CD4-positive, alpha-beta memory T cell (primary cell): ENCODE results near the gene MYO1A. TPM values are rescaled to one million over a fixed set of nuclear protein-coding genes. Genes with fewer than 3 reads are reported as not detected.
A peak's percentile ranks its signal among the peaks of the same experiment; 100 is the strongest.

Experiments used
- CTCF ChIA-PET: fragments of 350-600 bp; sonication (Branson Sonifier 250); formaldehyde crosslinking; loops from one replicate; lab custom pipeline; 2021; ENCODE audit warnings: inconsistent platforms; ENCODE audit not compliant: partially characterized antibody; lab: Charles Lee
- POLR2A ChIA-PET: fragments of 350-600 bp; sonication (Branson Sonifier 250); formaldehyde crosslinking; loops from one replicate; lab custom pipeline; 2021; ENCODE audit not compliant: partially characterized antibody; lab: Charles Lee
- DNase-seq, 5 donors: peaks; one replicate each; pipeline versions ENCODE4 v3.0.0 to v3.0.0-alpha.2; 2020 to 2022; ENCODE audit warnings: mixed read lengths in 1 of 5
- H3K27ac ChIP-seq: one replicate; pipeline ENCODE4 v1.7.0; 2013; ENCODE audit warnings: low read depth, low read length
- H3K27me3 ChIP-seq: 2 replicates; pipeline ENCODE4 v1.7.0; 2013; ENCODE audit warnings: mild to moderate bottlenecking, low read length, moderate library complexity; ENCODE audit not compliant: insufficient read depth
- H3K36me3 ChIP-seq: 2 replicates; pipeline ENCODE4 v1.7.0; 2013; ENCODE audit warnings: mild to moderate bottlenecking, low read length, moderate library complexity; ENCODE audit not compliant: insufficient read depth
- H3K4me1 ChIP-seq: 2 replicates; pipeline ENCODE4 v1.7.0; 2013; ENCODE audit warnings: mild to moderate bottlenecking, low read length, moderate library complexity; ENCODE audit not compliant: insufficient read depth
- H3K4me3 ChIP-seq, 2 donors: one replicate each; pipeline ENCODE4 v1.7.0; 2013; ENCODE audit warnings: low read length in 2 of 2, mild to moderate bottlenecking in 1 of 2
- H3K9me3 ChIP-seq, 2 donors: one replicate each; pipeline ENCODE4 v1.7.0; 2013; ENCODE audit warnings: low read length in 2 of 2, control low read depth in 1 of 2; ENCODE audit not compliant: control insufficient read depth in 1 of 2
- H3K27ac Mint-ChIP-seq, 7 donors: one replicate each; pipeline ENCODE4 v1.8.0; 2020 to 2021; ENCODE audit warnings: mixed read lengths in 7 of 7, mild to moderate bottlenecking in 6 of 7, inconsistent platforms in 3 of 7, moderate library complexity in 3 of 7
- H3K27me3 Mint-ChIP-seq, 2 donors: one replicate each; pipeline ENCODE4 v1.8.0; 2020 to 2021; ENCODE audit warnings: mixed read lengths in 2 of 2
- H3K36me3 Mint-ChIP-seq, 2 donors: one replicate each; pipeline ENCODE4 v1.8.0; 2020 to 2021; ENCODE audit warnings: mixed read lengths in 2 of 2, inconsistent platforms in 1 of 2, mild to moderate bottlenecking in 1 of 2
- H3K4me1 Mint-ChIP-seq, 4 donors: one replicate each; pipeline ENCODE4 v1.8.0; 2020 to 2021; ENCODE audit warnings: mixed read lengths in 4 of 4, mild to moderate bottlenecking in 1 of 4
- H3K4me3 Mint-ChIP-seq, 8 donors: one replicate each; pipeline ENCODE4 v1.8.0; 2020 to 2021; ENCODE audit warnings: mixed read lengths in 8 of 8, mild to moderate bottlenecking in 7 of 8, moderate library complexity in 6 of 8, inconsistent platforms in 3 of 8
- H3K9me3 Mint-ChIP-seq, 8 donors: one replicate each; pipeline ENCODE4 v1.8.0; 2020 to 2021; ENCODE audit warnings: mixed read lengths in 8 of 8, mild to moderate bottlenecking in 5 of 8, inconsistent platforms in 3 of 8, moderate library complexity in 1 of 8
- intact Hi-C: fragments of 100-400 bp; cut with micrococcal nuclease; formaldehyde crosslinking; loops from one replicate; pipeline ENCODE4 v1.15.1; 2023
- polyA plus RNA-seq, 2 donors: library from polyadenylated mRNA; unstranded; fragments of 300-500 nt; fragmentation: Illumina TruSeq; gene quantifications; one replicate each; pipeline ENCODE4 v1.2.3, GENCODE V29; 2021
- total RNA-seq, 2 experiments: library from RNA; stranded (reverse); gene quantifications; one replicate each; pipeline ENCODE4 v1.2.3, GENCODE V29; 2021

Gene MYO1A
- total and polyA plus RNA-seq, 4 experiments from 2014 or later: 1.2 to 3.0 TPM; not detected in 2

DNA sequence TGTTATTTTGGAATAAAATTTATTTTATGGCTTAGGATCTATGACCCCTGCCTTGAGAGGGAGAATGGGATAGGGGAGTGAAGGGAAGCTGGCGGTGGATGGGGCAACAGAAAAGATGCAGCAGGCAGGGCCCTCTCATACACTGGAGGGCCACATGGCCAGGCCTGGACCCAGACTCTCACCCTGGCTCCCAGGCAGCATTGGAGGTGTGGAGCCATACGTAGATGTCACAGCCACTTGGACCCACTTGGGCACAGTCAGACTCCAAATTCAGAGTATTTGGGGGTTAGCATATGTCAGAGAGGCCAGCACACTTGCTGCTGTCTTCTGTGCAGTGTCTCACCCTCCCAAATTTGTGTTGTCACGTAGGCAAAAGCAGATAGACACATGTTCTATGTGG is 45.5 kb upstream of the MYO1A start:
- no peaks in the 10 kb centered on the region for H3K27me3 Mint-ChIP-seq
- H3K9me3 Mint-ChIP-seq: peaks cover 0 to 3% (median 0%) of the 10 kb centered on the region in 8 donors
- no peaks in the 10 kb centered on the region for H3K9me3 ChIP-seq
- peaks cover 57% of the 10 kb centered on the region for H3K36me3 ChIP-seq
- H3K36me3 Mint-ChIP-seq: peaks cover 36 to 73% of the 10 kb centered on the region in 2 donors
- peak overlapping the region in 5 of 7 donors; percentile 42 to 85 (median 55) for H3K27ac Mint-ChIP-seq
- no peak overlapping the region for H3K4me3 Mint-ChIP-seq
- DNase-seq: peak in 1 of 5 donors; percentile 10
- H3K27me3 ChIP-seq: no peaks in the 10 kb centered on the region
- ChIA-PET POLR2A (interaction anchor here (0.9 to 17.6 kb wide), 4 partner anchors 13 to 32 kb away, joined by 3 to 622 read pairs (median 10); partner anchors contain the start of genes LRP1, NEMP1 and STAT6), CTCF (interaction anchor here (0.8 to 11.0 kb wide), 5 partner anchors 12 to 522 kb away, joined by 3 to 184 read pairs (median 6); partner anchors contain the start of gene STAT6)
- H3K27ac ChIP-seq: no peak overlapping the region
- intact Hi-C loops: no loop called here
- H3K4me3 ChIP-seq: no peak overlapping the region
- peaks cover 49% of the 10 kb centered on the region for H3K4me1 ChIP-seq
- H3K4me1 Mint-ChIP-seq: peaks cover 19 to 50% (median 35%) of the 10 kb centered on the region in 4 donors

DNA sequence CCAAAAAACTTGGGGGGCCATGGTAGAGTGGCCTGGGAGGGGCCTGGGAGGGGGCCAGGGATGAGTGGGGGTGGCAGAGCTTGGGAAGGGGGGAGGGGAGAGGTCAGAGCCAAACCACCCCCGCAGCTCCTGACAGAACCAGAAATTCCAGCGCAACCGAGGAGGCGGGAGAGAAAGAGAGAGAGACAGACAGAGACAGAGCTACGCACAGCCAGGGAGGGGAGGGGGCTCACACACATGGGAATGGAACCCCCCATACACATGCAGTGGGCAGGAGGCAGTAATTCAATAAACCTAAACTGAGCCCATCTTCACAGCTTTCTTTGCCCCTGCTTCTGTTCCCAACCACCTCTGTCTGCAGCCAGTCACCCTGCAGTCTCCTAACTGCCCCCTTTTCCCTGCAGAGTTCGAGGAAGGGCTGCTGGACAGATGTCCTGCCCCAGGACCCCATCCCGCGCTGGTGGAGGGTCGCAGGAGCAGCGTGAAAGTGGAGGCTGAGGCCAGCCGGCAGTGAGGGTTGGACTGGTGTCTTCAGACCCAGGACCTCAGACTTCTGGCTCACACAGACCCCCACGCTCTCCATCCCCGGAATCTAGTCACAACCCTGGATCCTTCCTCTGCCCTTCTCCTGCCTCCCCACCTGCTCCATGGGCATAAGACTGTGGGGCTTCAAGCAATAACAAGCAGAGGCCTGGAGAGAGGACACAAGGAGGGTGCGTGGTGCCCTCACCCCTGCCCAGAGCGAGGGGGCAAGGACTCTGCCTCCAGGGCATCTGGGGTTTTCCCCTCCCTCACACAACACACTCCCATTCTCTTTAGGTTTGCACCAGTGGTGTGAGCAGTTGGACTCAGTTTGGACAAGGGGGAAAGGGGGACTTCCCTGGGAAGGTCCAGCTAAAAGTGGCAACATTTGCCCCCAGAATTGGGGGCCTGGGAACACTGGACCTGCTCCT is 44.6 kb upstream of the MYO1A start:
- H3K4me1 ChIP-seq: peaks cover 50% of the 10 kb centered on the region
- peaks cover 48% of the 10 kb centered on the region for H3K36me3 ChIP-seq
- peaks cover 28 to 69% of the 10 kb centered on the region in 2 donors for H3K36me3 Mint-ChIP-seq
- intact Hi-C loops: no loop called here
- H3K4me3 ChIP-seq: no peak overlapping the region
- H3K4me1 Mint-ChIP-seq: peaks cover 25 to 59% (median 40%) of the 10 kb centered on the region in 4 donors
- H3K9me3 Mint-ChIP-seq: peaks cover 0 to 3% (median 0%) of the 10 kb centered on the region in 8 donors
- DNase-seq: peak in 1 of 5 donors; percentile 33
- no peaks in the 10 kb centered on the region for H3K27me3 ChIP-seq
- H3K27ac ChIP-seq: peak overlapping the region; percentile 51
- no peaks in the 10 kb centered on the region for H3K27me3 Mint-ChIP-seq
- no peak overlapping the region for H3K4me3 Mint-ChIP-seq
- peak overlapping the region; percentile 50 to 92 (median 74) for H3K27ac Mint-ChIP-seq
- no peaks in the 10 kb centered on the region for H3K9me3 ChIP-seq
- ChIA-PET POLR2A (interaction anchor here (0.7 to 17.6 kb wide), 5 partner anchors 14 to 425 kb away, joined by 3 to 622 read pairs (median 108); partner anchors contain the start of genes NEMP1 and STAT6), CTCF (interaction anchor here (3.4 to 11.0 kb wide), 4 partner anchors 14 to 29 kb away, joined by 11 to 184 read pairs (median 66); partner anchors contain the start of genes NEMP1 and STAT6)

DNA sequence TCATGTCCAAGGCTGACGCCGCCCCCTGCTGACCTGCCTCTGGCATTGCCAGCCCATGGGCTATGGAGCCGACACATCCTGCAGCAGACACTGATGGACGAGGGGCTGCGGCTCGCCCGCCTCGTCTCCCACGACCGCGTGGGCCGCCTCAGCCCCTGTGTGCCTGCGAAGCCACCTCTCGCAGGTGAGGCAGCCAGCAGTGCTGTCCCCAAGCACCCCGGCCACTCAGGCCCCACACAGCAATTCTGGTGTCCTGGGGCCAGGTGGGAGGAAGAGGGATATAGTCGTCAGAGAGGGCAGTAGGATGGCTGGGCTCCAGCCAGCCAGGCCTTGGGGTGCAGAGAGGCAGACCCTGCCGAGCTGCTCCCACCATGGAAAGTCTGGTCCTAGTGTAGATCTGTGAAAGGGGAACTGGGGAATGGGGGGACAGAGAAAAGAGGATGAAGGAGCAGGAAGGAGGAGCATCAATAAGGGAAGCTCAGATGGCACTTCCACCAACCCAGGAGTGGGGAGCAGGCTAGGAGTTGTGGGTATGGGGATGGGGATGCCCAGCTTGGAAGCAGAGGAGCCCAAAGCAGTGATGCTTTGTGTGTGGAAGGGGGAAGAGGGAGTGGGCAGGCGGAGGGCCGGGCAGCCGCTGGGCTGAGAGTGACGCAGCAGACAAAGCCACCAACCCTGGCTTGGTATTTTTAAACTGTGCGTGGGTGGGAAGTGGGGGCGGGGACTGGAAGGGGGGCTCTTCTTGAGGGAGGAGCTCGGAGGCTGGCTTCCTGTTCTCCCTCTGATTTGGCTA is 43.7 kb upstream of the MYO1A start:
- peaks cover 39% of the 10 kb centered on the region for H3K36me3 ChIP-seq
- POLR2A ChIA-PET: interaction anchor here (0.7 to 17.6 kb wide), 6 partner anchors 7 to 426 kb away, joined by 3 to 622 read pairs (median 58); partner anchors contain the start of genes NEMP1 and STAT6
- peak overlapping the region in 5 of 8 donors; percentile 16 to 75 (median 44) for H3K4me3 Mint-ChIP-seq

DNA sequence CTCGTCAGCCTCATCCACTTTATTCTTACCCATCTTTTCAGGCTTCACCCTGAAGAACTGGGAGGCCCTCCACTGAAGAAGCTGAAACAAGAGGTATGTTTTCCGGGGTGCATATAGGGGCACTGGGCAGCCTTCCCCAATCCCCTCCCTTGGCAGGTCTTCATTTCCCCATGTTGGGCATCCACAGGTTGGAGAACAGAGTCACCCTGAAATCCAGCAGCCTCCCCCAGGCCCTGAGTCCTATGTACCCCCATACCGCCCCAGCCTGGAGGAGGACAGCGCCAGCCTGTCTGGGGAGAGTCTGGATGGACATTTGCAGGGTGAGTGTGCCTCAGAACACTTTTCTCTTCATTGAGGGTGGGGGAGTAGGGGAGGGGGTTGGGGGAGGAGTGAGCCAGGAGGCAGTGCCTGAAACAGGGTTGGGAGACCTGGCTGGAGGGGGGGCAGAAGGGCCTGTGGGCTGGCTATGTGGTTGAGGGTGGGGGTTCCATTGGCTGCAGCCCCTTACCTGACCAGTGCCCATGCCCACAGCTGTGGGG is 43.0 kb upstream of the MYO1A start:
- intact Hi-C loops: loop anchor here (1.0 kb wide), 1 partner anchor 24 kb away; no protein-coding TSS in a partner anchor
- H3K4me1 ChIP-seq: peaks cover 51% of the 10 kb centered on the region
- H3K4me3 ChIP-seq: no peak overlapping the region
- ChIA-PET POLR2A (interaction anchor here (0.9 to 17.6 kb wide), 5 partner anchors 8 to 148 kb away, joined by 3 to 622 read pairs (median 108); partner anchors contain the start of genes NEMP1 and STAT6), CTCF (interaction anchor here (1.1 to 11.0 kb wide), 8 partner anchors 10 to 84 kb away, joined by 3 to 184 read pairs (median 8); partner anchors contain the start of genes NEMP1 and STAT6)
- H3K36me3 ChIP-seq: peaks cover 33% of the 10 kb centered on the region
- peak overlapping the region; percentile 51 for H3K27ac ChIP-seq
- Mint-ChIP-seq H3K4me3 (peak overlapping the region in 3 of 8 donors; percentile 13 to 64 (median 42)), H3K4me1 (peaks cover 27 to 69% (median 43%) of the 10 kb centered on the region in 4 donors), H3K9me3 (no peaks in the 10 kb centered on the region), H3K27me3 (no peaks in the 10 kb centered on the region), H3K36me3 (peaks cover 14 to 61% of the 10 kb centered on the region in 2 donors), H3K27ac (peak overlapping the region; percentile 83 to 93 (median 91))
- H3K27me3 ChIP-seq: no peaks in the 10 kb centered on the region
- H3K9me3 ChIP-seq: no peaks in the 10 kb centered on the region
- no peak for DNase-seq

More for the DNA sequence above, 43.7 kb upstream of the MYO1A start:
- H3K4me1 ChIP-seq: peaks cover 50% of the 10 kb centered on the region
- Mint-ChIP-seq H3K9me3 (no peaks in the 10 kb centered on the region), H3K27me3 (no peaks in the 10 kb centered on the region), H3K4me1 (peaks cover 25 to 63% (median 41%) of the 10 kb centered on the region in 4 donors), H3K36me3 (peaks cover 19 to 62% of the 10 kb centered on the region in 2 donors), H3K27ac (peak overlapping the region; percentile 87 to 93 (median 91))
- DNase-seq: peak in 4 of 5 donors; percentile 31 to 65 (median 38)
- peak overlapping the region; percentile 51 for H3K27ac ChIP-seq
- no peaks in the 10 kb centered on the region for H3K27me3 ChIP-seq
- CTCF ChIA-PET: interaction anchor here (1.2 to 11.0 kb wide), 5 partner anchors 13 to 85 kb away, joined by 3 to 184 read pairs (median 23); partner anchors contain the start of genes NEMP1 and STAT6
- no peak overlapping the region for H3K4me3 ChIP-seq
- intact Hi-C loops: loop anchor here (1.0 kb wide), 1 partner anchor 24 kb away; no protein-coding TSS in a partner anchor
- no peaks in the 10 kb centered on the region for H3K9me3 ChIP-seq

DNA sequence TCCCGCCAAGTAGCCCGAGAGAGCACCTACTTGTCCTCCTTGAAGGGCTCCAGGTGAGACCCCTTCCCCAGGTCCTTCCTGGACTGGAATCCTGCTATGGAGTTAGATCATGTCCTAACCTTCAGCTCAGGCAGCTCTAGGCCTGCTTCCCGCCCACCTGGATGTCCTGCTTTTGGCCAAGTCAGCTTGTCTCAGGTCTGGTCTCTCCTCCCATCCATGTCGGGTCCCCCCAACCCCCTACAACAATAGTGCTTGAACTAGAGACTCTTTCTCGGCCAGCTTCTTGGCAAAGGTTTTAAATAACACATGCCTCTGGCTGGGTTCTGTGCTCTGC is 42.6 kb upstream of the MYO1A start:
- Mint-ChIP-seq H3K27ac (peak overlapping the region; percentile 64 to 93 (median 83)), H3K4me1 (peaks cover 28 to 74% (median 45%) of the 10 kb centered on the region in 4 donors), H3K27me3 (no peaks in the 10 kb centered on the region), H3K9me3 (no peaks in the 10 kb centered on the region), H3K4me3 (peak overlapping the region in 4 of 8 donors; percentile 12 to 64 (median 28)), H3K36me3 (peaks cover 13 to 56% of the 10 kb centered on the region in 2 donors)
- Histone ChIP-seq H3K27me3 (no peaks in the 10 kb centered on the region), H3K9me3 (no peaks in the 10 kb centered on the region), H3K27ac (no peak overlapping the region), H3K4me1 (peaks cover 52% of the 10 kb centered on the region), H3K4me3 (no peak overlapping the region), H3K36me3 (peaks cover 30% of the 10 kb centered on the region)
- ChIA-PET CTCF (interaction anchor here (1.1 to 11.0 kb wide), 10 partner anchors 10 to 84 kb away, joined by 3 to 184 read pairs (median 6); partner anchors contain the start of genes NEMP1 and STAT6), POLR2A (interaction anchor here (0.9 to 17.6 kb wide), 5 partner anchors 8 to 457 kb away, joined by 3 to 622 read pairs (median 108); partner anchors contain the start of genes NEMP1 and STAT6)
- DNase-seq: peak in 1 of 5 donors; percentile 12
- intact Hi-C loops: no loop called here
